Kidney epithelial cell (primary cell): ENCODE results near the gene CNKSR1. TPM values are rescaled to one million over a fixed set of nuclear protein-coding genes. Genes with fewer than 3 reads are reported as not detected.

Experiments
- DNase-seq: peaks from one replicate; pipeline ENCODE4 v3.0.0-alpha.2; 2010; ENCODE audit warnings: low read depth
- H3K27me3 ChIP-seq: 2 replicates; pipeline ENCODE4 v1.6.0; 2011; ENCODE audit warnings: low read length; ENCODE audit not compliant: control insufficient read depth, insufficient read depth
- H3K36me3 ChIP-seq: 2 replicates; pipeline ENCODE4 v1.5.1; 2011; ENCODE audit warnings: low read length; ENCODE audit not compliant: control insufficient read depth, insufficient read depth
- H3K4me3 ChIP-seq: 2 replicates; pipeline ENCODE4 v1.5.1; 2011; ENCODE audit warnings: low read depth, mild to moderate bottlenecking, control low read depth, low read length
- total RNA-seq: library from RNA; depleted of rRNA; stranded (reverse); fragments of >200 nt; gene quantifications from 2 replicates; pipeline ENCODE4 v1.2.3, GENCODE V29; 2015
- TF ChIP-seq, protein P1 (sequence below): IDR thresholded peaks from 2 replicates; pipeline ENCODE4 v1.5.1; 2011; ENCODE audit warnings: mild to moderate bottlenecking, moderate library complexity, low read length, control low read depth, inconsistent platforms; ENCODE audit not compliant: insufficient read depth, poor library complexity, severe bottlenecking

Gene CNKSR1
- total RNA-seq, 1 donor from 2014 or later = 15.2 TPM

DNA sequence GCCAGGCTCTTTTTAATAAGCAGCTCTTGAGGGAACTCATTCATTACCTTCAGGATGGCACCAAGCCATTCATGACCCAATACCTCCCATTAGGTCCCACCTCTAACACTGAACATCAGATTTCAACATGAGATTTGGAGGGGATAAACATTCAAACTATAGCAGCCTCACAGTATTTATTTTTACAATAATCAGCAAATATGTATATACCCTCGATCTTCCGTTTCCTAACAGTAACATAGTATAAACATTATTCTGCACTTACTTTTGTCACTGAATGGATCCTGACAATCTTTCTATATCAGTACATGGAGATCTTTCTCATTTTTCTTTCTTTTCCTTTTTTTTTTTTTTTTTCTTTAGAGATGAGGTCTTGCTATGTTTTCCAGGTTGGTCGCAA is 18.5 kb downstream of the CNKSR1 start:
- Histone ChIP-seq H3K27me3 (peaks cover 4% of the 10 kb centered on the region), H3K4me3 (no peak overlapping the region), H3K36me3 (no peaks in the 10 kb centered on the region)
- TF ChIP-seq, protein P1, sequence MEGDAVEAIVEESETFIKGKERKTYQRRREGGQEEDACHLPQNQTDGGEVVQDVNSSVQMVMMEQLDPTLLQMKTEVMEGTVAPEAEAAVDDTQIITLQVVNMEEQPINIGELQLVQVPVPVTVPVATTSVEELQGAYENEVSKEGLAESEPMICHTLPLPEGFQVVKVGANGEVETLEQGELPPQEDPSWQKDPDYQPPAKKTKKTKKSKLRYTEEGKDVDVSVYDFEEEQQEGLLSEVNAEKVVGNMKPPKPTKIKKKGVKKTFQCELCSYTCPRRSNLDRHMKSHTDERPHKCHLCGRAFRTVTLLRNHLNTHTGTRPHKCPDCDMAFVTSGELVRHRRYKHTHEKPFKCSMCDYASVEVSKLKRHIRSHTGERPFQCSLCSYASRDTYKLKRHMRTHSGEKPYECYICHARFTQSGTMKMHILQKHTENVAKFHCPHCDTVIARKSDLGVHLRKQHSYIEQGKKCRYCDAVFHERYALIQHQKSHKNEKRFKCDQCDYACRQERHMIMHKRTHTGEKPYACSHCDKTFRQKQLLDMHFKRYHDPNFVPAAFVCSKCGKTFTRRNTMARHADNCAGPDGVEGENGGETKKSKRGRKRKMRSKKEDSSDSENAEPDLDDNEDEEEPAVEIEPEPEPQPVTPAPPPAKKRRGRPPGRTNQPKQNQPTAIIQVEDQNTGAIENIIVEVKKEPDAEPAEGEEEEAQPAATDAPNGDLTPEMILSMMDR = no peak
- DNase-seq = no peak

DNA sequence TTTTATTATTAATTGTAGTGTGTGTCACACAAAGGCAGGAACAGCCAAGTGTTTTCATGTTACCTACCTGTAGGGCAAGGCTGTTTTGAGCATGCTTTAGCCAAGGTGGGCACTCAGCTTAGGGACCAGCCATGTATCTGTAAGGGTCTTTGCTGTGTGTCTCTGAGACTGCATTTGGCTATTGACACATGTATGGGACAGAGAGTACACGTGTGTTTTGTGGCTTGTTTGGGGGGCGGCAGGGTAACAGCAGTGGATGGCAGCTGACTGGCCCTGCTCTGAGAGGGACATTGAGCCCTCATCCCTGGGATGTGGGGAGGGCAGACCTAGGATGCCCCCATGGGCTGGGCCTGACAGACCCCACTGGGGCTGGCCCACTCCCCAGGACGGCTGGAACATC is 20.0 kb downstream of the CNKSR1 start:
- DNase-seq = no peak
- Histone ChIP-seq H3K4me3 (no peak overlapping the region), H3K27me3 (peaks cover 4% of the 10 kb centered on the region), H3K36me3 (no peaks in the 10 kb centered on the region)
- TF ChIP-seq, protein P1 = no peak

DNA sequence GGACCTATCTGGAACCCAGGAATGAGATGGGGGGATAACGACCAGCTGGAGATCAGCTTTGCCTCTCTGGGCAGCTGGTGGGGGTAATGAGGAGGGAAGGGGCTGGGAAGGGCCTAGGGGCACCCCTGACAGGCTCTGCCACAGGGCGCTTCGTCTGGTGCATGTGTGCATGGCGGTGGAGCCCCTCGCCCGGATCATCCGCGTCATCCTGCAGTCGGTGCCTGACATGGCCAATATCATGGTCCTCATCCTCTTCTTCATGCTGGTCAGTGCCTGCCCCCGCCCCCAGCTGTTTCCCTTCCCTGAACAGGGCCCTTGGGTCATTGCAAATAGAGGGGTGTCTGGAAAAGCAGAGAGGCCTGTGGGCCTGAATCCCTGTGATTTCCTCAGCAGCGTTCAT is 20.5 kb downstream of the CNKSR1 start:
- no peak overlapping the region for H3K4me3 ChIP-seq
- H3K36me3 ChIP-seq = no peaks in the 10 kb centered on the region
- no peak for DNase-seq
- TF ChIP-seq, protein P1 = no peak
- peaks cover 4% of the 10 kb centered on the region for H3K27me3 ChIP-seq

DNA sequence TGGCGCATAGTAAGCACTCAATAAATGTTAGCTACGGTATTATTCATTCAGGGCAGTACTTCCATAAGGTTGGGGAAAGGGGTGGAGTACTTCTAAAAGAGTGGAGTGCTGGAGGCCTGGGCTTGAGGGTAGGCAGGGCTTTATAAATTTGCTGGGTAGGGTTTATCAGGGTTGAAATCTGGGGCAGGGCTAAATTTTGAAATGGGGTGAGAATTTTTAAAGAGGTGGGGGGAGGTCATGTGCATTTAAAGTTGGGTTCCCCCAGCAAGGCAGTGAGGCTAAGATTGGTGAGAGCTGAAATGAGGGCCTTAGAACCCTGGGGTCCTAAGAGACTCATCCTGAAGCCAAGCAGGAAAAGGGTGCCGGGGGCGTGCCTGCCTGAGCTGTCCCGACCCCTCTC is 23.1 kb downstream of the CNKSR1 start:
- no peak overlapping the region for H3K4me3 ChIP-seq

DNA sequence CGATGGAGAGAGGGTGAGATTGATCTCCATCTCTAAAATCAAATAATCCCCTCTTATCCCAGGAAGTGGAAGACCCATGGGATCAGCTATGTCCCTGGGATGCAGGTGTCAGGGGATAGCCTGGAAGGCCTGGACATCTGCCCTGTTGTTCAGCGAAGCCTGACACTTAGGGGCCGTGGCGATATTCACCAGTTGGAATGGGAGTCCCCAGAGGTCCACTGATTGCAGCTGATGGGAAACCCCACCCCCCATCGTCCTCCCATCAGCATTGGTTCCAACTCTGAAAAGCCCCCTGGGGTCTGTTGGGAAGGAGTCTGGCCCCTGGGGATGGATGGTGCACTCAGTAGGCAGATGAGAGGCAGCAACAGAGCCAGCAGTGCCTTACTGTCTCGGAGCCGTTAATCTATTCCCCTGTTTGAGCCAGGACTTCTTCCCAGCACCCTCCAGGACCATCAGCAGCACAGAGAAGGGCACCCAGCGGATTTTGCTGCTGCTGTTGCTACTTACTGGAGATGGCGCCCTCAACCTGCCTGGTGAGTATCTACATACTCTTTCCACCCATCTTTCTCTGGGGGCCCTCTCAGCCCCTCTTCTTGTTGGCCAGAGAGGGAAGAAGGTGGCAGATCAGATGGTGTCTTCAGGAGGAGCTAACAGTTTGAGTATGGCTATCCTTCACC is 26.5 kb downstream of the CNKSR1 start:
- TF ChIP-seq, protein P1 = no peak
- no peaks in the 10 kb centered on the region for H3K36me3 ChIP-seq
- peaks cover 7% of the 10 kb centered on the region for H3K27me3 ChIP-seq
- no peak overlapping the region for H3K4me3 ChIP-seq
- DNase-seq = no peak

More for the DNA sequence above, 23.1 kb downstream of the CNKSR1 start:
- Histone ChIP-seq H3K36me3 (no peaks in the 10 kb centered on the region), H3K27me3 (peaks cover 5% of the 10 kb centered on the region)
- TF ChIP-seq, protein P1 = no peak
- no peak for DNase-seq

DNA sequence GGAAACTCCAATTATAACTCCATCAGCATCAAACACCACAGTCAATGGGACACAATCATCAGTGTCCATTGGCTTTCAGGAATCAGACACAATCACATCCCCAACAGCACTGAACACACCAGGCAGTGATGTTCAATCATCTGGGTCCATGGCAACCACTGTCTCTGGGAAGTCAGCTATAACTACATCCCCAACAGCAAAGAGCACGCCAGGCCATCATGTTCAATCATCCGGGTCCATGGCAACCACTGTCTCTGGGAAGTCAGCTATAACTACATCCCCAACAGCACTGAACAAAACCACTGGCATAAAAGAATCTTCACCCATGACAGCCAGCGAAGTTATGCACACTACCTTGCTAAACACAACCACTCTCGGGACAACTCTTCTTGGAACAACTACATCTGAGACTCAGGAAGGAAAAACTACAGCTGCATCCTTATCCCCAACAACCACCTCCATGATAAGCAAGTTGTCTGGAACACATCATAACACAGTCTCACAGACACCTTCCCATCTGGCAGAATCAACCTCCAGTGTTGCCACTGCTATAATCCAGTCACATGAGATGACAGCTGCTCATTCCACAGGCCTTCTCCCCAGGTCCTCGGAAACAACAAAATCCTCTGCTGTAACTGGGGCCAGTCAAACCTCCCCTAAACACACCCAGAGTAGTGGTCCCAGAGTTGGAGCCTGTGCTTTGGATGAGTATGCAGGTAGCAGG is 33.0 kb downstream of the CNKSR1 start:
- no peak overlapping the region for H3K4me3 ChIP-seq
- TF ChIP-seq, protein P1 = no peak
- no peaks in the 10 kb centered on the region for H3K36me3 ChIP-seq
- peaks cover 2% of the 10 kb centered on the region for H3K27me3 ChIP-seq
- no peak for DNase-seq
